ENCODE data around the gene RAB3GAP1.
"Not testable (repeated sequence)": the region's sequence is repeated elsewhere in the genome, so short reads cannot be mapped to it uniquely, and the experiment has no call there.

DNA sequence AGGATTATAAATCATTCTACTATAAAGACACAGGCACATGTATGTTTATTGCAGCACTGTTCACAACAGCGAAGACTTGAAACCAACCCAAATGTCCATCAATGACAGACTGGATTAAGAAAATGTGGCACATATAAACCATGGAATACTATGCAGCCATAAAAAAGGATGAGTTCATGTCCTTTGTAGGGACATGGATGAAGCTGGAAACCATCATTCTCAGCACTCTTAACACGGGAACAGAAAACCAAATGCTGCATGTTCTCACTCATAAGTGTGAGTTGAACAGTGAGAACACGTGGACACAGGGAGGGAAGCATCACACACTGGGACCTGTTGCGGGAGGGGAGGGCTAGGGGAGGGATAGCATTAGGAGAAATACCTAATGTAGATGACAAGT lies 37.5 kb downstream of the RAB3GAP1 start:
- TF ChIP-seq, protein P1, sequence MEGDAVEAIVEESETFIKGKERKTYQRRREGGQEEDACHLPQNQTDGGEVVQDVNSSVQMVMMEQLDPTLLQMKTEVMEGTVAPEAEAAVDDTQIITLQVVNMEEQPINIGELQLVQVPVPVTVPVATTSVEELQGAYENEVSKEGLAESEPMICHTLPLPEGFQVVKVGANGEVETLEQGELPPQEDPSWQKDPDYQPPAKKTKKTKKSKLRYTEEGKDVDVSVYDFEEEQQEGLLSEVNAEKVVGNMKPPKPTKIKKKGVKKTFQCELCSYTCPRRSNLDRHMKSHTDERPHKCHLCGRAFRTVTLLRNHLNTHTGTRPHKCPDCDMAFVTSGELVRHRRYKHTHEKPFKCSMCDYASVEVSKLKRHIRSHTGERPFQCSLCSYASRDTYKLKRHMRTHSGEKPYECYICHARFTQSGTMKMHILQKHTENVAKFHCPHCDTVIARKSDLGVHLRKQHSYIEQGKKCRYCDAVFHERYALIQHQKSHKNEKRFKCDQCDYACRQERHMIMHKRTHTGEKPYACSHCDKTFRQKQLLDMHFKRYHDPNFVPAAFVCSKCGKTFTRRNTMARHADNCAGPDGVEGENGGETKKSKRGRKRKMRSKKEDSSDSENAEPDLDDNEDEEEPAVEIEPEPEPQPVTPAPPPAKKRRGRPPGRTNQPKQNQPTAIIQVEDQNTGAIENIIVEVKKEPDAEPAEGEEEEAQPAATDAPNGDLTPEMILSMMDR (IDR thresholded peaks at IDR 0.05) = not testable (repeated sequence)
- not testable (repeated sequence) for TF ChIP-seq POLR2A (IDR thresholded peaks at IDR 0.05); POLR2AphosphoS5 (IDR thresholded peaks at IDR 0.05); EP300 (IDR thresholded peaks at IDR 0.05; ENCODE audit: low read depth)
